Muscle layer of colon (tissue), 2 donors: ENCODE data around the gene ATG2A.

Experiments used
- H3K27ac ChIP-seq: one replicate; pipeline ENCODE4 v1.7.0; 2013; ENCODE audit warnings: low read depth, mild to moderate bottlenecking, low read length, moderate library complexity
- H3K27me3 ChIP-seq, 2 donors: one replicate each; pipeline ENCODE4 v1.7.0; 2013; ENCODE audit warnings: low read length in 2 of 2, mild to moderate bottlenecking in 2 of 2; ENCODE audit not compliant: insufficient read depth in 2 of 2, control insufficient read depth in 1 of 2
- H3K36me3 ChIP-seq: one replicate; pipeline ENCODE4 v1.7.0; 2013; ENCODE audit warnings: mild to moderate bottlenecking, low read length; ENCODE audit not compliant: insufficient read depth
- H3K4me1 ChIP-seq: one replicate; pipeline ENCODE4 v1.7.0; 2013; ENCODE audit warnings: mild to moderate bottlenecking, low read length; ENCODE audit not compliant: insufficient read depth
- H3K4me3 ChIP-seq, 2 donors: one replicate each; pipeline ENCODE4 v1.7.0; 2013; ENCODE audit warnings: low read length in 2 of 2, low read depth in 1 of 2, mild to moderate bottlenecking in 1 of 2, moderate library complexity in 1 of 2
- H3K9ac ChIP-seq: one replicate; pipeline ENCODE4 v1.7.0; 2013; ENCODE audit warnings: low read length
- H3K9me3 ChIP-seq: one replicate; pipeline ENCODE4 v1.7.0; 2013; ENCODE audit warnings: mild to moderate bottlenecking, low read length
- donor health status: abdominal sarcoma.
- donor health status: Adenocarcinoma of cecum.

The ATG2A gene

GRCh38 chr11:64898541-64898940 is 18.5 kb downstream of the ATG2A start:
- Histone ChIP-seq H3K4me3 (no peak overlapping the region), H3K27me3 (no peaks in the 10 kb centered on the region), H3K27ac (no peak overlapping the region), H3K4me1 (no peaks in the 10 kb centered on the region), H3K36me3 (peaks cover 20% of the 10 kb centered on the region), H3K9me3 (no peaks in the 10 kb centered on the region), H3K9ac (no peak overlapping the region)

GRCh38 chr11:64898076-64898445 is 18.9 kb downstream of the ATG2A start:
- Histone ChIP-seq H3K9ac (no peak overlapping the region), H3K27me3 (no peaks in the 10 kb centered on the region), H3K36me3 (peaks cover 16% of the 10 kb centered on the region), H3K27ac (no peak overlapping the region), H3K9me3 (no peaks in the 10 kb centered on the region), H3K4me1 (no peaks in the 10 kb centered on the region), H3K4me3 (no peak overlapping the region)

GRCh38 chr11:64897381-64898075 is 19.5 kb downstream of the ATG2A start:
- peaks cover 14% of the 10 kb centered on the region for H3K36me3 ChIP-seq
- no peaks in the 10 kb centered on the region for H3K4me1 ChIP-seq
- no peak overlapping the region for H3K4me3 ChIP-seq
- no peaks in the 10 kb centered on the region for H3K9me3 ChIP-seq
- H3K27me3 ChIP-seq = no peaks in the 10 kb centered on the region
- no peak overlapping the region for H3K9ac ChIP-seq
- H3K27ac ChIP-seq = no peak overlapping the region

- Histone ChIP-seq H3K4me3 (no peak overlapping the region), H3K36me3 (peaks cover 8% of the 10 kb centered on the region), H3K9ac (no peak overlapping the region), H3K9me3 (no peaks in the 10 kb centered on the region), H3K4me1 (no peaks in the 10 kb centered on the region), H3K27ac (no peak overlapping the region), H3K27me3 (no peaks in the 10 kb centered on the region)
Observed at GRCh38 chr11:64896448-64897022, 20.5 kb downstream of the ATG2A start.

GRCh38 chr11:64894812-64895452 is 22.1 kb downstream of the ATG2A start:
- Histone ChIP-seq H3K4me3 (no peak overlapping the region), H3K27me3 (no peaks in the 10 kb centered on the region), H3K27ac (no peak overlapping the region), H3K9me3 (no peaks in the 10 kb centered on the region), H3K9ac (no peak overlapping the region), H3K4me1 (no peaks in the 10 kb centered on the region), H3K36me3 (no peaks in the 10 kb centered on the region)

GRCh38 chr11:64894070-64894811 is 22.8 kb downstream of the ATG2A start:
- Histone ChIP-seq H3K9ac (no peak overlapping the region), H3K4me1 (no peaks in the 10 kb centered on the region), H3K27me3 (no peaks in the 10 kb centered on the region), H3K36me3 (no peaks in the 10 kb centered on the region), H3K4me3 (no peak overlapping the region), H3K9me3 (no peaks in the 10 kb centered on the region), H3K27ac (no peak overlapping the region)

GRCh38 chr11:64893194-64894069 is 23.6 kb downstream of the ATG2A start:
- Histone ChIP-seq H3K4me1 (no peaks in the 10 kb centered on the region), H3K36me3 (no peaks in the 10 kb centered on the region), H3K9me3 (no peaks in the 10 kb centered on the region), H3K27ac (no peak overlapping the region), H3K27me3 (no peaks in the 10 kb centered on the region), H3K4me3 (no peak overlapping the region), H3K9ac (no peak overlapping the region)

- Histone ChIP-seq H3K4me3 (no peak overlapping the region), H3K4me1 (peaks cover 4% of the 10 kb centered on the region), H3K36me3 (no peaks in the 10 kb centered on the region), H3K27me3 (no peaks in the 10 kb centered on the region), H3K9ac (no peak overlapping the region), H3K9me3 (no peaks in the 10 kb centered on the region), H3K27ac (no peak overlapping the region)
Observed at GRCh38 chr11:64892838-64893193, 24.2 kb downstream of the ATG2A start.

GRCh38 chr11:64892411-64892831 is 24.6 kb downstream of the ATG2A start:
- Histone ChIP-seq H3K27ac (no peak overlapping the region), H3K4me3 (no peak overlapping the region), H3K4me1 (peaks cover 7% of the 10 kb centered on the region), H3K27me3 (no peaks in the 10 kb centered on the region), H3K9ac (no peak overlapping the region), H3K9me3 (no peaks in the 10 kb centered on the region), H3K36me3 (no peaks in the 10 kb centered on the region)

- Histone ChIP-seq H3K9me3 (no peaks in the 10 kb centered on the region), H3K4me3 (no peak overlapping the region), H3K36me3 (no peaks in the 10 kb centered on the region), H3K27ac (no peak overlapping the region), H3K27me3 (no peaks in the 10 kb centered on the region), H3K4me1 (peaks cover 10% of the 10 kb centered on the region), H3K9ac (no peak overlapping the region)
Observed at GRCh38 chr11:64891880-64892279, 25.1 kb downstream of the ATG2A start.
